Stimulated activated CD8-positive, alpha-beta memory T cell treated with anti-CD3 and anti-CD28 coated beads, Interleukin-2, amount 100 ng/mL, for 1 hour (primary cell): ENCODE results near the gene APOC4.
"Not testable (repeated sequence)": the region's sequence is repeated elsewhere in the genome, so short reads cannot be mapped to it uniquely, and the experiment has no call there.

ENCODE experiments used
- DNase-seq, 2 donors: peaks; one replicate each; pipeline ENCODE4 v3.0.0-alpha.2; 2020; ENCODE audit warnings: low read depth in 2 of 2

The APOC4 gene

GRCh38 chr19:44958090-44958489, 16.1 kb downstream of the APOC4 start:
- no peak for DNase-seq

GRCh38 chr19:44959691-44960090, 17.7 kb downstream of the APOC4 start:
- DNase-seq = no peak

DNA sequence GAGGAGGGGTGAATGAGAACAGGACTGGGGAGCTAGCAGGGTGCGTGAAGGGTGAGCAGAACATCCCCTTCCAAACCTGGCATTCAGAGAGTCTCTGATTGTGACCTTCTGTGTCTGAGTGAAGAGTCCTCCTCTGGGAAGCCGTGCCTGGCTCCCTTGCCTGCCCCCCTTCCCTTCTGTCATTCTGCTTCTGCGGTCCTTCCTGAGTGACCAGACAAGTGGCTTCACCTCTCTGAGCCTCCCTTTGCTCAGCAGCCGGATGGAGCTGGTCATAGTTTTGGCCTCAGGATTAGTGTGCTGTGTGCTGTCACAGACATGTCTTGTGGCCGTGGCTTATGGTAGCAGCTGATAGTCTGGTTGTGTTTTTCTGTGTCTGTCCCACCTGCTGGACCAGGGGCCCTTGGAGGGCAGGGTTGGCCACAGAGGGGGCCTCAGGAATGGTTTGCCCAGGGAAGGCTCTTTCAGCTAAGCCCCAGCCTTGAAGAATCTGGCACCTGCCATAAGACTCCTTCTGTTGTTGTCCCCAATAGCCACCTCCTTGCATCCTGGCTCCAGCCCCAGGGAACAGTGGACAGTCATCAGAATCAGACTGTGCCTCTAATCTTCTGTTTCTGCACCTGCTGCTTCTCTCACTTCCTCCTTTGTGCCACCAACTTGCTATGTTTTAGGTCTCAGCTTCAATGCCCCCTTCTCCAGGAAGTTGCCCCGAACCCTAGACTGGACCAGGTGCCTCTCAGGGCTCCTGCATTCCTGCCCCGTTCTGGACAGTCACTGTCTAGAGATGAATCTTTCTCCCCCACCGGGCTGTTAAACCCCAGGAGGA, 19.1 kb downstream of the APOC4 start:
- no peak for DNase-seq

DNA sequence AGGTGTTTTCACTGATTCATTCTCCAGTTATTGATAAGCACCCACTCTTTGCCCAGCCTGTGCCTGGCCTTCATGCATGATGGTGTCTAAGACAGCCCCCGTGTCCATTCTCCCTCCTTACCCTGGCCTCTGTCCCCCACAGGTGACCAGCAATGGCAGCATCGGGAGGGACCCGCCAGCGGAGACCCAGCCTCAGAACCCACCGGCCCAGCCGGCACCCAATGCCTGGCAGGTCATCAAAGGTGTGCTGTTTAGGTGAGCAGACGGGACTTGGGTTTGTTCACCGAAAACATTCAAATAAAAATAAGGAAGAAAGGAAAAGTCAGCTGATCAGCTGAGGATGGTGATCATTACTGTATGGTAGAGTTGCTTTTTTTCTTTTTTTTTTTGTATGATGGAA, 19.8 kb downstream of the APOC4 start:
- no peak for DNase-seq

GRCh38 chr19:44968118-44968517, 26.1 kb downstream of the APOC4 start:
- DNase-seq = no peak

DNA sequence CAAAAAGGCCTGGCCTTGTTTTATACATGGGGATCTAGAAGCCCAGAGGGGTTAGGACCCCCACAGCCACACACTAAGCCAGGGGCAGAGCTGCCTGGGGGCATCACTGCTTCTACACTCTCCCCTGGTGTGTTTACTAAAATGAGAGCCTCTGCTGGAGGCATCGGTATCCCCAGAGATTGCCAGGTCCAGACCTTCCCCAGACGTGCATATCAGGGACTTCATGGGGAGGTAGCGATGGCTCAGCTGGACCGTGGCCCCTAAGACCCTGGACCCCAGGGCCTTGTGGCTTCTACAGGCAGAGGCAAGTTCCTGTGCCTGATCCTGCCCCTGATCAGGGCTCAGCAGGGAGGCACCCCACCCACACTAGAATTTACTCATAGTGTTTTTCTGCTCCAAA, 26.6 kb downstream of the APOC4 start:
- DNase-seq = no peak

- DNase-seq = no peak
Measured at GRCh38 chr19:44969437-44969836, 27.4 kb downstream of the APOC4 start.

- DNase-seq = not testable (repeated sequence)
Measured at GRCh38 chr19:44971451-44971850, 29.4 kb downstream of the APOC4 start.

DNA sequence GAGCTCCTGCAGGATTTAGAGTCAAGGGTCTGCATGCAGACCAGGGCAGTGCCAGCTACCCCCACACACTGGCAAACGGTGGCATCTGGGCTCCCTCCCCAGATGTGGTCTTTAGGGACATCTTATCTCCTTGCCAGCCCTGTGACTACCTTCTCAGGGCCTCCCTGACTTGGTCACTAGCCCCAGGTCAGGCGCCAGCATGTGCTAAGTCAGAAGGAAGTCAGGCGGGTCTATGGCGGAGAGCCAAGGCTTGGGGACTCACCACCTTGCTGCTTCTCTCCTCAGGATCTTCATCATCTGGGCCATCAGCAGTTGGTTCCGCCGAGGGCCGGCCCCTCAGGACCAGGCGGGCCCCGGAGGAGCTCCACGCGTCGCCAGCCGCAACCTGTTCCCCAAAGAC, 30.8 kb downstream of the APOC4 start:
- DNase-seq = no peak

GRCh38 chr19:44973982-44974735, 32.1 kb downstream of the APOC4 start:
- no peak for DNase-seq

DNA sequence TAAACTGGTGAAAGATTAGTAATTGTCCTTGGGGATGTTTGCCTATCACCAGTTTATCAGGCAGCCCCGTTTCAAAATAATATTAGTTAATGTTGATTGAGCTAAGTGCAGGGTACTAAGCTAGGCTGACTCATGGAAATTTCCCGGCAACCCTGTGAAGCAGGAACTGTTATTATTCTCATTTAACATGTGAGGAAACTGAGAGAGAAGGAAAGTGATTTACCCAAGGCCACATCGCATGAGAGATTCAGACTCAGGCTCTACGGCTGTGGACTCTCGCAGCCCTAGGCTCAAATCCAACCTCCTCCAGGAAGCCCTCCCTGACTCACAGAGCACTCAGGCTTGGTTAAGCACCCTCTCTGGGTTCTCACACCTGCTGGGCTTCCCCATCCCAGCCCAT, 32.8 kb downstream of the APOC4 start:
- no peak for DNase-seq

GRCh38 chr19:44975444-44975843, 33.4 kb downstream of the APOC4 start:
- no peak for DNase-seq

DNA sequence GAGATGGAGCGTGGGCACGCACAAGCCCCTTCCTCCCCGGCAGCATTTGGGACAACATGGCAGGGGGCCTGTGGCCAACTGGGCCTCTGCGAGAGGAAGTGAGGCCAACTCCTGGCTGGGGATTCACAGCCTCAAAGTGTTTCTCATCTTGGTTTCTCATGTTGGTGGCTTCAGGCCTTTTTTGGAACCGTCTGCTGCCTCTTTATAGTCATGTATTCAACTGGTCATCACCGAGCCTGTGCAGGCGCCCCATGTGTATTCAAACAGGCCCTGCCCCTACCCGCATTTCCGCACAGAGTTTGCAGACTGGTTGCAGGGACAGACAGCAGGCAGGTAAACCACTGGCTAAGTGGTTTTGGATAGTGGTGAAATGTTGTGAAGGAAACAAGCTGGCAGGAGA, 42.0 kb downstream of the APOC4 start:
- no peak for DNase-seq

DNA sequence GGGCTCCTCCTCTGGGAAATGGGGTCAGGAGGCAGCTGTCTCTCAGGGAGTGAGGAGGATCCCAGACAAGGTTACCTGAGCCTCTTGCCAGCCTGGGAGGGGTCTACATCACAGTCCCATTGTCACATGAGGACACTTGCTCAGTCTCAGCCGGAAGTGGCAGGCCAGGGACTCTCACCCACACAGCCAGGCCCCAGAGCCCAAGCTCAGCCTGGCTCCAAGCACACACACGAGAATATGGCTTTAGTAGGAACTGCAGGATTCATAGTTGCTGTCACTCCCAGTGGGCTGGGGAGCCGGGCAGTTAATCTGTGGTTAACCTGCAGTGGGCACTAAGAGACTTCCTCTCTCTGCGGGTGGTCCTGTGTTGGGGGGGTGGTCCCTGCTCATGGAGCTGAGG, 43.4 kb downstream of the APOC4 start:
- DNase-seq = no peak

GRCh38 chr19:44986389-44986788, 44.4 kb downstream of the APOC4 start:
- DNase-seq = no peak

GRCh38 chr19:44987148-44987675, 45.2 kb downstream of the APOC4 start:
- DNase-seq = no peak

- DNase-seq = no peak
Measured at GRCh38 chr19:44988273-44988672, 46.2 kb downstream of the APOC4 start.

- peak; percentile 20 to 38 for DNase-seq
Measured at GRCh38 chr19:44988896-44989556, 47.0 kb downstream of the APOC4 start.

GRCh38 chr19:44990459-44990858, 48.4 kb downstream of the APOC4 start:
- DNase-seq = no peak

DNA sequence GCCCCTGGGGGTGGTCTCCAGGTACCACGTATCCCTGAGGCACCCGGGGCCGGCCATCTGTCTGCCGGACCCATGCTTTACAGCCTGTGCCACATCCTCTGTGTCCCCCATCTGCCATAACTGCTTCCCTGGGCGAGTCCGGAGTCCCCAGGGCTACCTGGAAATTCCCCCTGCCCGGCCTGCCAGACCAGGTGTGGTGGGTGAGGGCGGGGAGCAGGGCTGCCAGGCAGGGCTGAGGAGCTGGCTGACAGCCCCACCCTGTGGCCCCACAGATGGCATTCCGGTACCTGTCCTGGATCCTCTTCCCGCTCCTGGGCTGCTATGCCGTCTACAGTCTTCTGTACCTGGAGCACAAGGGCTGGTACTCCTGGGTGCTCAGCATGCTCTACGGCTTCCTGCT, 48.9 kb downstream of the APOC4 start:
- DNase-seq = no peak

DNA sequence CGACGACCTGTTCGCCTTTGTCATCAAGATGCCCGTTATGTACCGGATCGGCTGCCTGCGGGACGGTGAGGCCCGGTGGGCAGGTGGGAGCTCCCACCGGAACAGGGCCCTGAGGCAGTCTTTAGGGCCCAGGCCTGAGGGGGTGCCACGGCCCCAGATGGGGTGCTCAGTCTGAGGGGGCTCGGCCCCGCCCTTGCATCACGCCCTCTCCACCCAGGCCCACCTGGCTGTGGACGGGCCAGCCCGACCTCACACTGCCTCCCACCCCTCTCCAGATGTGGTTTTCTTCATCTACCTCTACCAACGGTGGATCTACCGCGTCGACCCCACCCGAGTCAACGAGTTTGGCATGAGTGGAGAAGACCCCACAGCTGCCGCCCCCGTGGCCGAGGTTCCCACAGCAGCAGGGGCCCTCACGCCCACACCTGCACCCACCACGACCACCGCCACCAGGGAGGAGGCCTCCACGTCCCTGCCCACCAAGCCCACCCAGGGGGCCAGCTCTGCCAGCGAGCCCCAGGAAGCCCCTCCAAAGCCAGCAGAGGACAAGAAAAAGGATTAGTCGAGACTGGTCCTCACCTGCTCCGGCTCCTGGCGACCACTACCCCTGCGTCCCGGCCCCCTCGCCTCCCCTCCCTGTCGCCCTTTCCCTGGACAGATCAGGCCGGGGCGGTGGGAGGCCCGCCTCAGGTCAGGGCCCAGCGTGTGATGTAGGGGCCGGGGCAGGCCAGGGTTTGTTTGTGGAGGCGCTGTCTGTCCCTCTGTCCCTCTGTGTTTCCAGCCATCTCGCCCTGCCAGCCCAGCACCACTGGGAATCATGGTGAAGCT, 50.5 kb downstream of the APOC4 start:
- no peak for DNase-seq

DNA sequence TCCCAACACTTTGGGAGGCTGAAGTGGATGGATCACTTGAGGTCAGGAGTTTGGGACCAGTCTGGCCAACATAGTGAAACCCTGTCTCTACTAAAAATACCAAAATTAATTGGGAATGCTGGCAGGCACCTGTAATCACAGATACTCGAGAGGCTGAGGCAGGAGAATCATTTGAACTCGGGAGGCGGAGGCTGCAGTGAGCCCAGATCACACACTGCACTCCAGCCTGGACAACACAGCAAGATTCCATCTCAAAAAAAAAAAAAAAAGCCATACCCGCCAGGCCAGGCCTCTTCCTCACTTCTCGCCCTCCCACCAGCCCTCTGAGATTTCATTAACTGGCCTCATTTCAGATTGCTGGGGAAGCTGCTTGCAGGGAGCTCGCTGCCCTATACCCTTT, 51.5 kb downstream of the APOC4 start:
- DNase-seq = no peak
